OCI-LY1 (cell line): ENCODE measurements around the gene TNS1.

Experiments used
- CTCF ChIP-seq: fragments of 200-600 bp; sonication (generic), shearing (Covaris generic); IDR thresholded peaks from 2 replicates; pipeline ENCODE4 v1.5.1; 2017; ENCODE audit warnings: mild to moderate bottlenecking, antibody characterized with exemption, low read length, moderate library complexity, mixed read lengths
- EZH2 ChIP-seq: fragments of 200-600 bp; sonication (generic), shearing (Covaris generic); IDR thresholded peaks from 2 replicates; pipeline ENCODE4 v1.8.0; 2017; ENCODE audit warnings: borderline replicate concordance, mixed run types, mild to moderate bottlenecking, antibody characterized with exemption, low read length, moderate library complexity, mixed read lengths

GRCh38 chr2:217989221-217989948 lies 13.4 kb downstream of the TNS1 start:
- no peak for TF ChIP-seq CTCF
- TF ChIP-seq EZH2 = no peak
